Loucy (cell line): ENCODE results near the gene DENND4C.

ENCODE experiments used
- EZH2phosphoT487 ChIP-seq: fragments of 200-600 bp; IDR thresholded peaks from 2 replicates; pipeline ENCODE4 v1.6.1; 2018; ENCODE audit warnings: antibody characterized with exemption, mild to moderate bottlenecking, moderate library complexity, borderline replicate concordance
- TF ChIP-seq, protein P1 (sequence below): fragments of 200-600 bp; sonication (generic); conservative IDR thresholded peaks from 2 replicates; pipeline ENCODE4 v1.5.1; 2014; ENCODE audit warnings: mild to moderate bottlenecking, antibody characterized with exemption, low read length

DNA sequence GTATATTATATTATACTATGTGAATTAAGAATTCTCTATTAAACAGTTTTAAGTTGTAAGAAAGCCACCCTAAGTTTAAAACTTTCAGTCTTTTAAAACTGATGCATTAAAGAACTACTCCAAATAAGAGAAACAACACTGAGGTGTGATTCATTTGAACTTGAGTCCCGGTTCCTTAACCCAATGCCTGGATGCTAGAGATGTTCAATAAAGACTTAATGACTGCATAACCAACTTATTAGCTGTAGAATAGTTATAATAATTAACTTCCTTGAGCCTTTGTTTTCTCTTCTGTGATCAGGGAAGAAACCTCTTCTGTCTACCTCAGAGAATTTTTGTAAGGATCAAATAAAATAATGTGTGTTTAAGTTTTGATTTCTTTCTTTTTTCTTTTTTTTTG lies 45.3 kb upstream of the DENND4C start:
- TF ChIP-seq, protein P1, sequence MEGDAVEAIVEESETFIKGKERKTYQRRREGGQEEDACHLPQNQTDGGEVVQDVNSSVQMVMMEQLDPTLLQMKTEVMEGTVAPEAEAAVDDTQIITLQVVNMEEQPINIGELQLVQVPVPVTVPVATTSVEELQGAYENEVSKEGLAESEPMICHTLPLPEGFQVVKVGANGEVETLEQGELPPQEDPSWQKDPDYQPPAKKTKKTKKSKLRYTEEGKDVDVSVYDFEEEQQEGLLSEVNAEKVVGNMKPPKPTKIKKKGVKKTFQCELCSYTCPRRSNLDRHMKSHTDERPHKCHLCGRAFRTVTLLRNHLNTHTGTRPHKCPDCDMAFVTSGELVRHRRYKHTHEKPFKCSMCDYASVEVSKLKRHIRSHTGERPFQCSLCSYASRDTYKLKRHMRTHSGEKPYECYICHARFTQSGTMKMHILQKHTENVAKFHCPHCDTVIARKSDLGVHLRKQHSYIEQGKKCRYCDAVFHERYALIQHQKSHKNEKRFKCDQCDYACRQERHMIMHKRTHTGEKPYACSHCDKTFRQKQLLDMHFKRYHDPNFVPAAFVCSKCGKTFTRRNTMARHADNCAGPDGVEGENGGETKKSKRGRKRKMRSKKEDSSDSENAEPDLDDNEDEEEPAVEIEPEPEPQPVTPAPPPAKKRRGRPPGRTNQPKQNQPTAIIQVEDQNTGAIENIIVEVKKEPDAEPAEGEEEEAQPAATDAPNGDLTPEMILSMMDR = no peak
- TF ChIP-seq EZH2phosphoT487 = no peak
